ENCODE data around the gene CLDND1.

Gene CLDND1

DNA sequence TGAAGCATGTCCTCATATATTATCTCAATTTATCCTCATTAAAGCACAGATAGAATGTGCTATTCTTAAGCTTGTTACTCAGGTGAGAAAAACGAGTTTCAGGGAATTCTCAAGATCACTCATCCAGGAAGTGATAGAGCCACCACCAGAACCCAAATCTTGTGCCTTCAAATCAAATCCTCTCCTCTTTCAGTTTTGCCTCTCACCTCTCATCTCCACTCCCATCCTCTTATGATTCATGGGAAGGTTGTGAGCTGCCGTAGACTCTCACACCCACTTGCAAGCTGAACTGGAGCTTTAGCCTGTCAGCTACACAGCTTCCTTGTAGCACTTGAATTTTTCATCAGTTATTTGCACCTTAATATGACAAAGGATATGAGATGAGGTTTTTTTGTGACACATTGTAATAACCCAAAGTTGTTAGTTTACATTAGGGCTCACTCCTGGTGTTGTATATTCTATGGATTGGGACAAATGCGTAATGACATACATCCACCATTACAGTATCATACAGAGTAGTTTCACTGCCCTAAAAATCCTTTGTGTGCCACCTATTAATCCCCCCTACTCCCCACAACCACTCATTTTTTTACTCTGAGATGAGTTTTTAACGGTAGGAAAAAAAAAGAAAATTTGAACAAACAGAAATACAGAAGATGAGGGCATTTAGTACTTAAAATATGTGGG, 34.8 kb upstream of the CLDND1 start:
- H3K27ac Mint-ChIP-seq: no peak overlapping the region
- TF ChIP-seq, protein P1, sequence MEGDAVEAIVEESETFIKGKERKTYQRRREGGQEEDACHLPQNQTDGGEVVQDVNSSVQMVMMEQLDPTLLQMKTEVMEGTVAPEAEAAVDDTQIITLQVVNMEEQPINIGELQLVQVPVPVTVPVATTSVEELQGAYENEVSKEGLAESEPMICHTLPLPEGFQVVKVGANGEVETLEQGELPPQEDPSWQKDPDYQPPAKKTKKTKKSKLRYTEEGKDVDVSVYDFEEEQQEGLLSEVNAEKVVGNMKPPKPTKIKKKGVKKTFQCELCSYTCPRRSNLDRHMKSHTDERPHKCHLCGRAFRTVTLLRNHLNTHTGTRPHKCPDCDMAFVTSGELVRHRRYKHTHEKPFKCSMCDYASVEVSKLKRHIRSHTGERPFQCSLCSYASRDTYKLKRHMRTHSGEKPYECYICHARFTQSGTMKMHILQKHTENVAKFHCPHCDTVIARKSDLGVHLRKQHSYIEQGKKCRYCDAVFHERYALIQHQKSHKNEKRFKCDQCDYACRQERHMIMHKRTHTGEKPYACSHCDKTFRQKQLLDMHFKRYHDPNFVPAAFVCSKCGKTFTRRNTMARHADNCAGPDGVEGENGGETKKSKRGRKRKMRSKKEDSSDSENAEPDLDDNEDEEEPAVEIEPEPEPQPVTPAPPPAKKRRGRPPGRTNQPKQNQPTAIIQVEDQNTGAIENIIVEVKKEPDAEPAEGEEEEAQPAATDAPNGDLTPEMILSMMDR (IDR thresholded peaks at IDR 0.05): no peak
- H3K4me1 Mint-ChIP-seq: no peaks in the 10 kb centered on the region
- H3K27me3 Mint-ChIP-seq (ENCODE audit: low read depth, poor library complexity): peaks cover 3% of the 10 kb centered on the region
- no peaks in the 10 kb centered on the region for H3K36me3 Mint-ChIP-seq (ENCODE audit: low read depth)
- no peak for DNase-seq
- no peak overlapping the region for H3K4me3 Mint-ChIP-seq
- H3K9me3 Mint-ChIP-seq: no peaks in the 10 kb centered on the region

DNA sequence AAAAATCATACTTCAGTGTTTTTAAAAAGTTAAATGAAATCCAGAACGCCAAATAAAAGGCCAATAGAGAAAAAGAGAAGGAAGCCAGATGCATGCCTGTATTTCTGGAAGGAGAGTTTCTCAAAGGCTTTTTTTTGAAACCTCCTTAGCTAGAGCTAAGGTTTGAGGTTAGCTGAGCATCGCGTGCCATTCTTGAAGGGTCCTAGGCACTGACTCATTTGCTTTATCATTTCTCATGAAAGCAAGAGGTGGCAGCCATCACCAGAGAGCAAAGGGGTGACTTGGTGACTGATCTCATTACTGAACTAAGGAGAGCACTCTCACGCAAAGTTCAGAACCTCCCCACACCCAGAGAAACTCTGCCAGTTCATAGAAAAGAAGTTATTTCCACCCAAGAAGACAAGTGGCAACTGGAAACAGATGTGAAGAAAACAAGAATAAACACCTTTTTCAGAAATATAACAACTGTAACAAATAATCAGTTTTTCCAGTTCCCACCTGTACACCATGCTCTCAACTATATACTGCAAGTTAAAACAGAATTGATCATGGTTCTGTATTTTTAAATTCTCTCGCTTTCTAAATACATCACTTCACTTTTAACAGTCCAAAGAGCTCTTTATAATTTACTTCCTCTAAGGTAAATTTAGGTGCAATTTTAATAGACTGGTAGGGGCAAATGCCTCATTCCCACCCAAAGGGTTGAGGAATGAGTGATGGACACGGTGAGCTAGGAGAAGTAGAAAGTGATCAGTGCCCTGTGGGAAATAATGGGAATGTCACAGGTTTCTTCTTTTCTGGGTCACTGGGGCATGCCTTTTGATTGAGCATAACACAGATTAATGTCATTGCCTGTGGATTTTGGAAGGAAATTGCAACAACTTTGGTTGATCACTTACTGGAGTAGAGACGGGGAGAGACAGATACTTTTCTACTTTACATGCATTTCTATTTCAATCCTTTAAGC, 33.7 kb upstream of the CLDND1 start:
- H3K9me3 Mint-ChIP-seq: no peaks in the 10 kb centered on the region
- DNase-seq: no peak
- H3K4me1 Mint-ChIP-seq: no peaks in the 10 kb centered on the region
- TF ChIP-seq, protein P1 (IDR thresholded peaks at IDR 0.05): no peak
- H3K27ac Mint-ChIP-seq: no peak overlapping the region
- no peak overlapping the region for H3K4me3 Mint-ChIP-seq
- H3K27me3 Mint-ChIP-seq (ENCODE audit: low read depth, poor library complexity): peaks cover 5% of the 10 kb centered on the region
- no peaks in the 10 kb centered on the region for H3K36me3 Mint-ChIP-seq (ENCODE audit: low read depth)

DNA sequence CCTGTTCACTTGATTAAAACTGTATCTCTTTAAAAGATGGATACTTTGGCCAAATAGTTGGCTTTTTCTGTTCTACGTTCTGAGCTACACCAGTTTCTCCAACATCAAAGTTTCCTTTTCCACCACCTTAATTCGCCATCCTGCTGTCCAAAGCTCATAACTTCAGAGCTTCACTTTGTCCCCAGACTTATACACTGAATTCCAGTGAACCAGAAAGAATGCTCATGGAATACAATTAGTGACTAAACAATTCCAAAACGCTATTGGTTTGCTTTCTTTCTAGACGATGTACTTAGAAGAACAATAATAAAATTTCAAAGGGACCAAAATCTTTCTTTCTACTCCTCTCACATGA, 32.3 kb upstream of the CLDND1 start:
- H3K4me1 Mint-ChIP-seq: no peaks in the 10 kb centered on the region
- no peak overlapping the region for H3K4me3 Mint-ChIP-seq
- H3K9me3 Mint-ChIP-seq: no peaks in the 10 kb centered on the region
- peaks cover 5% of the 10 kb centered on the region for H3K27me3 Mint-ChIP-seq (ENCODE audit: low read depth, poor library complexity)
- H3K36me3 Mint-ChIP-seq (ENCODE audit: low read depth): no peaks in the 10 kb centered on the region
- DNase-seq: no peak
- TF ChIP-seq, protein P1 (IDR thresholded peaks at IDR 0.05): no peak
- no peak overlapping the region for H3K27ac Mint-ChIP-seq

DNA sequence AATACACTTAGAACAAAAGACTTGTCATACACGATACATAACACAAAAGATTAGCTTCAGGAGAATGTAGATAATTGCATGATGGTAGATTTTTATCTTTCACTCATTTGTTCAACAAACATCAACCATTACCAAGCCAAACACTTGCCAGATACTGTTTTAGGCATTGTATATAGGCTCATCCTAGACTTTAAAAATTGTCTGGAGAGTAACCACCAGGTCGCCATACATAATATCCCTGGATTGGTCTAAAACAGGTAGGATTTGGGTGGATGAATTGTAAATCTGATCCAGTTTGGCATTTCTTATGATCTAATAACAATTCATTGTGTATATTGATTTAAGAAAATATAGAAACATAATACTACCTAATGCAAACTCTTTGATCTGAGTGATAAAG, 31.9 kb upstream of the CLDND1 start:
- H3K27me3 Mint-ChIP-seq (ENCODE audit: low read depth, poor library complexity): peaks cover 7% of the 10 kb centered on the region

DNA sequence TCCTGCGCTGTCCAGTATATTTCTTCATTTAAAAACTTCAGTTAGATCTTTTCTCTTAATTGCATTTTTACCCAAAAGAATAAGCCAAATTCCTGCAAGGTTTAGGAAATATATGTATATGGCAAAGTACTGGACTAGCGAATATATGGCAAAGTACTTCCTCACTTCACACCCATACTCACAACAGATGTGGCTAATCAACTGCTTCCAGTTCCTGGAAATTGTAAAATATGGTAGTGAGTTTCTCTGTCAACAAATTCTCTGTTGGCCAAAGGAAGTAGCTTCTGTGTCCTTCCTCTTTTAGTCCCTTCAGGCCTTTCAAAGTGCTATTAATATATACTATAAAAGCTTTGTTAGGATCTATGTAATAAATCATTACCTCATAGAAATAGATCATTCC, 31.1 kb upstream of the CLDND1 start:
- no peaks in the 10 kb centered on the region for H3K4me1 Mint-ChIP-seq
- H3K4me3 Mint-ChIP-seq: no peak overlapping the region
- no peak overlapping the region for H3K27ac Mint-ChIP-seq
- no peaks in the 10 kb centered on the region for H3K9me3 Mint-ChIP-seq
- peaks cover 9% of the 10 kb centered on the region for H3K27me3 Mint-ChIP-seq (ENCODE audit: low read depth, poor library complexity)
- TF ChIP-seq, protein P1 (IDR thresholded peaks at IDR 0.05): no peak
- no peaks in the 10 kb centered on the region for H3K36me3 Mint-ChIP-seq (ENCODE audit: low read depth)
- no peak for DNase-seq

More for the DNA sequence above, 31.9 kb upstream of the CLDND1 start:
- no peaks in the 10 kb centered on the region for H3K36me3 Mint-ChIP-seq (ENCODE audit: low read depth)
- no peaks in the 10 kb centered on the region for H3K9me3 Mint-ChIP-seq
- no peak for DNase-seq
- TF ChIP-seq, protein P1 (IDR thresholded peaks at IDR 0.05): no peak
- H3K4me1 Mint-ChIP-seq: no peaks in the 10 kb centered on the region
- H3K27ac Mint-ChIP-seq: no peak overlapping the region
- H3K4me3 Mint-ChIP-seq: no peak overlapping the region
